LHCN-M2 (cell line): ENCODE results near the gene ERG28. TPM values are rescaled to one million over a fixed set of nuclear protein-coding genes. Genes with fewer than 3 reads are reported as not detected.
"Not testable (repeated sequence)": the region's sequence is repeated elsewhere in the genome, so short reads cannot be mapped to it uniquely, and the experiment has no call there.

Experiments used
- DNase-seq: peaks from one replicate; pipeline ENCODE4 v3.0.0-alpha.2; 2012; ENCODE audit warnings: low read depth
- total RNA-seq: library from RNA; depleted of rRNA; stranded (reverse); fragments of >200 nt; gene quantifications from 2 replicates; pipeline ENCODE4 v1.2.3, GENCODE V29; 2014; rRNA removed

The ERG28 gene
- total RNA-seq, 1 experiment from 2014 or later: 9.8 TPM

GRCh38 chr14:75626396-75626795 lies 34.3 kb downstream of the ERG28 start:
- no peak for DNase-seq

- DNase-seq: no peak
Observed at GRCh38 chr14:75625034-75625433, 35.6 kb downstream of the ERG28 start.

DNA sequence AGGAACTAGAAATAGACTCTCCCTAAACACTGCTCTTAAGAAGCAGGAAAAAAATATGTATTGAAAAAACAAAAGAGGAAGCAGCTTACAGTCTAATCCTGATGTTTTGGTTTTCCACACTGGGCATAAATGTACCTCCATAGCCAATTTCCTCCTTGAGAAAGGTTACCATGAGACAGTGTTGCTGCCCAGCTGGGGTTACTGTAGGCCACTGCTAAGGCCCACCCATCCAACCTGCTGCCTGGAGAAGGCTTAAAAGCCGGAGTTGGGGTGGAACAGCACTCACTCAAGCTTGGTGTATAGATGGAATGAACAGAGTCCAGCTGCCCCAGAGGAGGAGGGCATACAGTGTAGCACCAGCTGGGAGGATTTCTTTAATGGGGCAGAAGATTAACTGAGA lies 41.1 kb downstream of the ERG28 start:
- no peak for DNase-seq

- no peak for DNase-seq
Observed at GRCh38 chr14:75615200-75615599, 45.5 kb downstream of the ERG28 start.

DNA sequence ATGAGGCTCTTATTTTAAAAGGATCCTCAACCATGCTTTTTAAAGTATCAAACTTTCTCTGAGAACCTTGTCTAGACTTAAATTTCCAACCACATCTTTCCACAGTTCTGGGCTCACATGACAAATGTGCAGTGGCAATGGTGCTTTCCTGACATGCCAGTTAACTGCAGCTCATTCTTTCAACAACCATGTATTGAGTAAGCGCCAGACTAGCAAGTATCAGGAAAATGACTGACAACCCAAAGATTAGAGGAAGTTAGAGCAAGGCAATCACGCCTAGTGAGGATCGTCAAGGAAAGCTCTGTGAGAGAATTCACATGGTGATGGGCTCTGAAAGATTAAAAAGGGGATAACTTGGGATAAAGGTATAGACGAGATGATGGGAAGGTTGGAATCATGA lies 46.5 kb downstream of the ERG28 start:
- no peak for DNase-seq

GRCh38 chr14:75612157-75612556 lies 48.5 kb downstream of the ERG28 start:
- no peak for DNase-seq

DNA sequence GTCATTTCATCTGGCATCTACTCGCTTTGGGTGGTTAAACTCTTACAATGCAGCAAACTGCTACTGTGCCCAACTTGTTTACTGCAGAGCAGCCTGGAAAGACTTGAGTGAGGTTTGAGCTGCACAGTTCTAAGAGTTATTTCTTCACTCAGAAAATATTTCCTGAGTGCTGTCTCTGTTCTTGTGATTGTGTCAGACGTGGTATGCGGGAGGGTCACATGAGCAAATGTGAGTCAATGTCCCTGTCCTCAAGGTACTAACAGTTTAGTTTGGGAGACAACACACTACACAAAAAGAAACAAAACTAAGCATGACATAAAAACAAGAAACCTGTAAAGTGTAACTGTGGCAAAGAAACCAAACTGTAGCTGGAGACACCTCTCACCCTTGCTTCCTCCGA lies 49.8 kb downstream of the ERG28 start:
- peak; percentile 38 for DNase-seq

DNA sequence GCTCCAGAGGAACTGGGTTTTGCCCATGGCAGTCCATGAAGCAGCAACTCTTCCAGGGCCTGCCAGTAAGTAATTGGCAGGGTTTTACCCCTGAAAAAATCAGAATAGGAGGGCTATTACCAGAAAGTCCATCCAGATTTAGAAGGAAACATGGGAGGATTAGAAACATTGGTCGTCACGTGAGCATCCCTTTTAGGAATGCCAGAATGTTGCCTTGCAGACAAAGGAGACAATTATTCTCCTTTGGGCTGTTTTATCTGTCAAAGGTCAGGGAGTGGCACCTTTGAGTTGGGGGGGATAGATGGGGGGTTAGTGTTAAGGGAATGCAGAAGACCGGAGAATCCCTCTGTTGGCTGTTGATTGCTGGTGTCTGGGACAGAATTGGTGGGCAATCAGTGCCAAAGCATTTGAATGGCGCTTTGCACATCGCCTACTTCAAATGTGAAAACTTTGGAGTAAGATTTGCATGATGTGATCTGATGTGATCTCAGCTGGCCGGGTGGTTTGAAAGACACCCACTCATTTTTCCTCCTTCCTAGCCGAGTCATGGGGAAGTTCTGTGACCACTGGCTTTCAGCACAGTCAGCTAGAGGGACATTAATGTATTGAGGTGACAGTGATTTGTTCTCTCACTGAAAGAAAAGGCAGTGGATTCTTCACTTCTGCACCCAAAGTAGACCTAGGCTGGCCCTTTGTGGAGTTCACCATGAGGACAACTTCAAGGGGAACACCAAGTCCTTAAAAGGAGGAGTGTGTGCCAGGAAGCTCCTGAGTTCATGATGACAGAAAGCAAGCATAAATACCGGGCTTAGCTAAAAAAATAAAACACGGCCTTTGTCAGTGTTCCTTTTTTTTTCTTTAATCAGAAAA lies 50.8 kb downstream of the ERG28 start:
- peak; percentile 69 for DNase-seq

- DNase-seq: peak; percentile 19
Observed at GRCh38 chr14:75609116-75609515, 51.6 kb downstream of the ERG28 start.

GRCh38 chr14:75607842-75608640 lies 52.6 kb downstream of the ERG28 start:
- no peak for DNase-seq

DNA sequence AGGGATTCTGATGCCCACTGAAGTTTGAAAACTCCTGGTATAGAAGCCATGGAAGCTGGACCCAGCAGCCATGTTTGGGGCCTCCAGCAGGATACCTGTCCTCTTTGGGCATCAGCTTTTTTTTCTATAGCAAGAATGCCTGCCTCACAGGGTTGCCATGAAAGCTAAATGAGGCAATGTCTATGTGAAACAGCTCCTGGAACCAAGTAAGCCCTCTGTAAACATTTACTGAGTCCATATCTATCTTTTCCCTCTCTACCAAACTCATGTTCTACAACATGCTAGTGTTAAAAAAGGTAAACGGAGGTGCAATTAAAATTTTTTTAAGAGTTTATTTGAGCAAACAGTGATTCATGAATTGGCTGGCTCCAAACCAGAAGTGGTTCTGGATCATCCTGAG lies 53.6 kb downstream of the ERG28 start:
- DNase-seq: no peak

- DNase-seq: no peak
Observed at GRCh38 chr14:75605916-75606315, 54.8 kb downstream of the ERG28 start.

GRCh38 chr14:75604979-75605851 lies 55.5 kb downstream of the ERG28 start:
- DNase-seq: no peak

GRCh38 chr14:75602503-75602902 lies 58.2 kb downstream of the ERG28 start:
- no peak for DNase-seq

GRCh38 chr14:75601061-75601460 lies 59.6 kb downstream of the ERG28 start:
- DNase-seq: not testable (repeated sequence)

DNA sequence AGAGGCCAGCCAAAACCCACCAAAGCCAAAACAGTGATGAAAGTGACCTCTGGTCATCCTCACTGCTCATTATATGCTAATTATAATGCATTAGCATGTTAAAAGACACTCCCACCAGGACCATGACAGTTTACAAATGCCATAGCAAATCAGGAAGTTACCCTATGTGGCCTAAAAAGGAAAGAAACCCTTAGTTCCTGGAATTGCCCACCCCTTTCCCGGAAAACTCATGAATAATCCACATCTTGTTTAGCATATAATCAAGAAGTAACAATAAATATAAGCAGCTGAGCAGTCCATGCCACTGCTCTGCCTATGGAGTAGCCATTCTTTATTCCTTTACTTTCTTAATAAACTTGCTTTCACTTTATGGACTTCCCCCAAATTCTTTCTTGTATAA lies 60.6 kb downstream of the ERG28 start:
- not testable (repeated sequence) for DNase-seq

Other genes starting within 250 kb of the ERG28 start
- gene JDP2, start 232.9 kb downstream of the ERG28 start, total RNA-seq: 28.5 and 31.5 TPM in 2 replicates
- gene BATF, start 138.4 kb downstream of the ERG28 start, total RNA-seq: not detected in 2 replicates
- 23.9 and 29.8 TPM in 2 replicates for gene FLVCR2, start 82.3 kb downstream of the ERG28 start, total RNA-seq
- gene TTLL5, start 370 bp upstream of the ERG28 start, total RNA-seq: 12.8 and 22.0 TPM in 2 replicates